Stomach (tissue), 9 donors: ENCODE data around the gene DLX4. TPM values are rescaled to one million over a fixed set of nuclear protein-coding genes. Genes with fewer than 3 reads are reported as not detected.

Experiments
- DNase-seq, 2 donors: peaks; one replicate each; pipeline versions ENCODE4 v3.0.0 to v3.0.0-alpha.2; 2013 to 2019
- H3K27ac ChIP-seq, 5 donors: fragments of 200-600 bp in 4 of 5; sonication (generic) in 4 of 5; one replicate each; pipeline ENCODE4 v1.5.1; 2013 to 2019; ENCODE audit warnings: mild to moderate bottlenecking in 1 of 5, moderate library complexity in 1 of 5
- H3K27me3 ChIP-seq, 3 donors: fragments of 200-600 bp; sonication (generic); one replicate each; pipeline ENCODE4 v1.5.1; 2017 to 2019; ENCODE audit warnings: mixed run types in 1 of 3
- H3K36me3 ChIP-seq, 4 donors: fragments of 200-600 bp; sonication (generic); 1 replicate in 3 of 4; 2 replicates in 1 of 4; pipeline ENCODE4 v1.5.1; 2016 to 2019
- H3K4me1 ChIP-seq, 4 donors: fragments of 200-600 bp; sonication (generic); one replicate each; pipeline ENCODE4 v1.5.1; 2016 to 2019
- H3K4me3 ChIP-seq, 4 donors: fragments of 200-600 bp; sonication (generic) in 3 of 4; one replicate each; pipeline ENCODE4 v1.5.1; 2016 to 2019; ENCODE audit warnings: mild to moderate bottlenecking in 1 of 4
- H3K9me3 ChIP-seq, 4 donors: fragments of 200-600 bp; sonication (generic); one replicate each; pipeline ENCODE4 v1.5.1; 2016 to 2019
- EP300 ChIP-seq: sonication (generic); formaldehyde crosslinking; IDR thresholded peaks from one replicate; pipeline ENCODE4 v1.6.1; 2017; ENCODE audit warnings: antibody characterized with exemption
- POLR2A ChIP-seq, 4 donors: fragments of 450-650 bp; IDR thresholded peaks; one replicate each; pipeline ENCODE4 v1.6.1; 2016; ENCODE audit warnings: antibody characterized with exemption in 4 of 4, control low read depth in 2 of 4, mild to moderate bottlenecking in 1 of 4, moderate library complexity in 1 of 4
- POLR2AphosphoS5 ChIP-seq, 3 donors: sonication (generic); formaldehyde crosslinking; IDR thresholded peaks; one replicate each; pipeline ENCODE4 v1.6.1; 2016; ENCODE audit warnings: antibody characterized with exemption in 3 of 3
- WGBS, 5 donors: extraction: QIAGEN DNeasy Blood & Tissue Kit in 3 of 5; methylation state at CpG; one replicate each; pipeline versions ENCODE4 v1.1.5 to v1.1.7; 2013 to 2018; 5-methylcytosine and 5-hydroxymethylcytosine counted together
- intact Hi-C: fragments of 100-400 bp; cut with DNase I; formaldehyde crosslinking; loops from one replicate; pipeline ENCODE4 v1.15.1; 2023; ENCODE audit warnings: low total_unique reads
- polyA plus RNA-seq, 3 donors: library from polyadenylated mRNA; stranded (reverse); fragments of 200-250 nt; gene quantifications; one replicate each; pipeline ENCODE4 v1.2.3, GENCODE V29; 2013
- total RNA-seq, 5 donors: library from RNA; depleted of rRNA; stranded (reverse); fragments of >200 nt; gene quantifications; one replicate each; pipeline versions ENCODE4 v1.1.0 to v1.2.3, GENCODE V29; 2014 to 2016
- TF ChIP-seq, protein P1 (sequence below), 7 experiments: fragments of 450-650 bp in 4 of 7; fragments of 200-600 bp in 3 of 7; sonication (generic) in 3 of 7; IDR thresholded peaks; one replicate each; pipeline ENCODE4 v1.5.1; 2016 to 2019; ENCODE audit warnings: antibody characterized with exemption in 7 of 7, control low read depth in 2 of 7, mild to moderate bottlenecking in 1 of 7
- donor health status: healthy with polysubstance abuse.
- donor health status: Bipolar disorder and iron deficiency.
- donor health status: healthy.

Gene DLX4
- total and polyA plus RNA-seq, 8 donors = 0.31 to 0.40 TPM; not detected in 6

DNA sequence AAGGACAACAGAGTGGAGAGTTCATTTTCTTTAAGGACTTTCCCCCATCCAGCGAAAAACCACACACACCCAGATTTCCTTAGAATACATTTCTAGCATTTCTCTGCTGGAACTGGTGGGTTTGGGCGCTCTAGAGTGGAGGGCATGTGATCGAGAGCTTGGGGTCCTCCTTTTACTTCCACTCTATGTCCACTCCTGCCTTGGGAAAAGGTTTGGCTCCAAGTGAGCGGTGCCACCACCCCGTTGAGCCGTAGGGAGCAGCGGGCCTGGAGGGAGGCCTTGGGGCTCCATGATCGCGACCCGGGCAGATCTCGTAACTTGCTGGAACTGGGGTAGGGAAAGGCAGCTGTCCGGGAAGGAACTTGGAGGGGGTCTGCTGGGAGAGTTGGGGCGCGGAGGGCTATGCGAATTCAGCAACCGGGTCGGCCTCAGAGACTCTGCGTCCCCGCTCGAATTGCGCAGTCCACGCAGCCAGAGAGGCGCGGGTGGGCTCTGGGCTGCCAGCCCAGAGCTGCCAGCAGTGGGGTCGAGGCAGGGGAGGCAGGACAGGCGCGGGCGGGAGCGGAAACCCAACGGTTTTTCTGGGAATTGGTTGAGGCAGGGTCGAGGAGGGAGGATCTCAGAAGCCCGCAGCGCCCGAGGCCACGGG is 2.3 kb downstream of the DLX4 start:
- Histone ChIP-seq H3K4me1 (peaks cover 32 to 41% (median 37%) of the 10 kb centered on the region in 4 donors), H3K27me3 (peaks cover 36 to 100% (median 98%) of the 10 kb centered on the region in 3 donors), H3K36me3 (no peaks in the 10 kb centered on the region), H3K4me3 (peak overlapping the region in 2 of 4 donors; percentile 16 to 27), H3K9me3 (no peaks in the 10 kb centered on the region), H3K27ac (no peak overlapping the region)
- intact Hi-C loops = no loop called here
- WGBS, 5 donors = 13 to 17% (median 14%) methylated on average over 32 to 35 of the region's 35 CpGs
- DNase-seq = no peak
- TF ChIP-seq POLR2AphosphoS5 (IDR thresholded peaks at IDR 0.05) (no peak), POLR2A (IDR thresholded peaks at IDR 0.05) (no peak), EP300 (no peak)
- TF ChIP-seq, protein P1, sequence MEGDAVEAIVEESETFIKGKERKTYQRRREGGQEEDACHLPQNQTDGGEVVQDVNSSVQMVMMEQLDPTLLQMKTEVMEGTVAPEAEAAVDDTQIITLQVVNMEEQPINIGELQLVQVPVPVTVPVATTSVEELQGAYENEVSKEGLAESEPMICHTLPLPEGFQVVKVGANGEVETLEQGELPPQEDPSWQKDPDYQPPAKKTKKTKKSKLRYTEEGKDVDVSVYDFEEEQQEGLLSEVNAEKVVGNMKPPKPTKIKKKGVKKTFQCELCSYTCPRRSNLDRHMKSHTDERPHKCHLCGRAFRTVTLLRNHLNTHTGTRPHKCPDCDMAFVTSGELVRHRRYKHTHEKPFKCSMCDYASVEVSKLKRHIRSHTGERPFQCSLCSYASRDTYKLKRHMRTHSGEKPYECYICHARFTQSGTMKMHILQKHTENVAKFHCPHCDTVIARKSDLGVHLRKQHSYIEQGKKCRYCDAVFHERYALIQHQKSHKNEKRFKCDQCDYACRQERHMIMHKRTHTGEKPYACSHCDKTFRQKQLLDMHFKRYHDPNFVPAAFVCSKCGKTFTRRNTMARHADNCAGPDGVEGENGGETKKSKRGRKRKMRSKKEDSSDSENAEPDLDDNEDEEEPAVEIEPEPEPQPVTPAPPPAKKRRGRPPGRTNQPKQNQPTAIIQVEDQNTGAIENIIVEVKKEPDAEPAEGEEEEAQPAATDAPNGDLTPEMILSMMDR (IDR thresholded peaks at IDR 0.05) = no peak

DNA sequence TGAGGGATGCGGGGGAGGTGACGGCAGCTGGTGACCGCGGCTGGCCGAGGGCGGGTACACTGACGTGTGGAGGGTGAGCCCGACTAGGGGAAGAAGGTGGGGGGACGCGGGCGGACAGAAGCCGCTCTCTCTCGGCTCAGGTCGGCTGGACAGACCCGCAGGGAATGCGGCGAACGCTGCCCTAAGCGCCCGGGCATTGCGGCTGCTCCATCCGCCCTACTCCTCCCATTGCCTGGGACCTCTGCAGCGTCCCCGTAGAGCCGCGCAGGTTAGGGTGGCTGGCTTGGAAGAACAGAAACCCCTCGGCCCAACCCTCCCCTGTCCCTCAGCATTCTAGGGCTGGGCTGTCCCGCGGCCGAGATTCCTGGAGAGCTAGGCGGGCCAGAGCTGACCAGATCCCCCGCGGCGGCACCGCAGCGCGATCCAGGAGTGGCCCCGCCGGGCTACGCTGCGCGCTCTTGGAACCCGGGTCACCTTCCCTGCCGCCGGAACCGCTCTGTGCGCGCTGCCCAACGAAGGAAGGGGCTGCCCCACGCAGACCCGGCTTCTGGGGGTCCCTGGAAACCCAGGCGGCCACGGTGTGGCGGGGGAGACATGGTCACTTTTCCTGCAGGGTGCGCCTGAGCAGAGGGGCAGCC is 3.0 kb downstream of the DLX4 start:
- intact Hi-C loops = no loop called here
- no peak overlapping the region for H3K27ac ChIP-seq
- no peaks in the 10 kb centered on the region for H3K9me3 ChIP-seq
- H3K4me3 ChIP-seq = peak overlapping the region in 3 of 4 donors; percentile 16 to 27 (median 19)
- no peak for DNase-seq
- H3K27me3 ChIP-seq = peaks cover 36 to 100% (median 92%) of the 10 kb centered on the region in 3 donors
- peaks cover 32 to 41% (median 37%) of the 10 kb centered on the region in 4 donors for H3K4me1 ChIP-seq
- TF ChIP-seq, protein P1 (IDR thresholded peaks at IDR 0.05) = no peak
- no peak for TF ChIP-seq EP300
- TF ChIP-seq POLR2A (IDR thresholded peaks at IDR 0.05) = no peak
- no peak for TF ChIP-seq POLR2AphosphoS5 (IDR thresholded peaks at IDR 0.05)
- H3K36me3 ChIP-seq = no peaks in the 10 kb centered on the region
- 2 to 5% (median 3%) methylated on average over 30 to 55 of the region's 55 CpGs for whole genome bisulfite sequencing, 5 donors

DNA sequence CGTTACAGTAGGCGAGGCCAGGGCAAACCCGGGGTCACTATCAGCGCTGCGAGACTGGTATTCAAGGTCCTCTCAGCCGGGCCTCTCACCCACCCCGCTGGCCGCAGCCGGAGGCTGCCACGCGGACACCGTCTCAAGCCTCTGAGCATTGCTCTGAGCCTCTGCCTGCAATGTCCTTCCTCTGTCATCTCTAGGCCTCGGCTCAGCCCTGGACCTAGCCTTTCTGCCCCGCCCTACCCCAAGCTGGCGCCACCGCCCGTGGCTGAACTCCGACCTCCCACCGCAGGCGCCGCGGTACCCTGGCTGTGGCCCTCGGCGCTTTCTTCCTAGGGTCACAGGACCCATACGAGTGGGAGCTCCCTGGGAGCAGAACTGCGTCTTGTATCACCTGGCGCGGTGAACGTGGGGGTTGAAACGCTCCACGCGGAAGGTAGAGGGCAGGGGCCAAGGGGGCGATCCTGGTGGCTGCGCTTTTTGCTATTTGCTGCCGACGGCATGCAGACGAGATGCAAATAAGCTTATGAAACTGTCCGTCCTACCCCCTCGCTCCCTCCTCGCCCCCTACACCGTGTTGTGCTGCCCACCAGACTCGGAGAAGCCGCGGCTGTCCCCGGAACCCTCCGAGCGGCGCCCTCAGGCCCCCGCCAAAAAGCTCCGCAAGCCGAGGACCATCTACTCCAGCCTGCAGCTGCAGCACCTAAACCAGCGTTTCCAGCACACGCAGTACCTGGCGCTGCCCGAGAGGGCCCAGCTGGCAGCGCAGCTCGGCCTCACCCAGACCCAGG is 3.7 kb downstream of the DLX4 start:
- H3K27ac ChIP-seq = no peak overlapping the region
- intact Hi-C loops = no loop called here
- peaks cover 32 to 100% (median 88%) of the 10 kb centered on the region in 3 donors for H3K27me3 ChIP-seq
- H3K4me3 ChIP-seq = peak overlapping the region in 3 of 4 donors; percentile 16 to 27 (median 19)
- TF ChIP-seq POLR2A (IDR thresholded peaks at IDR 0.05) (no peak), EP300 (no peak), POLR2AphosphoS5 (IDR thresholded peaks at IDR 0.05) (no peak)
- TF ChIP-seq, protein P1 (IDR thresholded peaks at IDR 0.05) = no peak
- H3K4me1 ChIP-seq = peaks cover 32 to 41% (median 37%) of the 10 kb centered on the region in 4 donors
- H3K36me3 ChIP-seq = no peaks in the 10 kb centered on the region
- WGBS, 5 donors = 9 to 15% (median 10%) methylated on average over 34 to 57 of the region's 57 CpGs
- H3K9me3 ChIP-seq = no peaks in the 10 kb centered on the region
- no peak for DNase-seq

DNA sequence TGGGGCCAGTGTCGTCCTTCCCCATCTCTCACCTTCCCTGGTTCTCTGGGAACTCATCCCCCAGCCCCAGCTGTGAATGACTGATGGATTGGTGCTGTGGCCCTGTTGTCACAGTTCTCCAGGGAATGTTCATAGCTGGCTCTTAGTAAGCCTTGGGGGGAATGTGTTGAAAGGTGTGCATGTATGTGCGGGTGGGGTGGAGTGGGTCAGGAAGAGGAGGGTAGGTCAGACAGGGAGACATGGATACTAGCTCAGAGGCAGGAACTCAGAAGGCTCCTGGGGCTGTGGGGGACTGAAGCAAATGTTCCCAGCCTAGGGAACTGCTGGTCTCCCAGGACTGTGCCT is 4.3 kb downstream of the DLX4 start:
- H3K27ac ChIP-seq = no peak overlapping the region
- no peak for DNase-seq
- intact Hi-C loops = no loop called here
- no peak overlapping the region for H3K4me3 ChIP-seq
- peaks cover 30 to 100% (median 87%) of the 10 kb centered on the region in 3 donors for H3K27me3 ChIP-seq
- H3K9me3 ChIP-seq = no peaks in the 10 kb centered on the region
- H3K4me1 ChIP-seq = peaks cover 31 to 39% (median 35%) of the 10 kb centered on the region in 4 donors
- H3K36me3 ChIP-seq = no peaks in the 10 kb centered on the region
- TF ChIP-seq POLR2AphosphoS5 (IDR thresholded peaks at IDR 0.05) (no peak), POLR2A (IDR thresholded peaks at IDR 0.05) (no peak), EP300 (no peak)
- TF ChIP-seq, protein P1 (IDR thresholded peaks at IDR 0.05) = no peak
- 21 to 28% (median 24%) methylated on average over 2 of the region's 2 CpGs for WGBS, 5 donors
